ENCODE data around the gene HNF1A. TPM values are rescaled to one million over a fixed set of nuclear protein-coding genes. Genes with fewer than 3 reads are reported as not detected.
"Not testable (repeated sequence)": the region's sequence is repeated elsewhere in the genome, so short reads cannot be mapped to it uniquely, and the experiment has no call there.

Gene HNF1A
- total and polyA plus RNA-seq, 2 donors (not counting 1 experiment from before 2014, with no cell fraction given), result not detected

DNA sequence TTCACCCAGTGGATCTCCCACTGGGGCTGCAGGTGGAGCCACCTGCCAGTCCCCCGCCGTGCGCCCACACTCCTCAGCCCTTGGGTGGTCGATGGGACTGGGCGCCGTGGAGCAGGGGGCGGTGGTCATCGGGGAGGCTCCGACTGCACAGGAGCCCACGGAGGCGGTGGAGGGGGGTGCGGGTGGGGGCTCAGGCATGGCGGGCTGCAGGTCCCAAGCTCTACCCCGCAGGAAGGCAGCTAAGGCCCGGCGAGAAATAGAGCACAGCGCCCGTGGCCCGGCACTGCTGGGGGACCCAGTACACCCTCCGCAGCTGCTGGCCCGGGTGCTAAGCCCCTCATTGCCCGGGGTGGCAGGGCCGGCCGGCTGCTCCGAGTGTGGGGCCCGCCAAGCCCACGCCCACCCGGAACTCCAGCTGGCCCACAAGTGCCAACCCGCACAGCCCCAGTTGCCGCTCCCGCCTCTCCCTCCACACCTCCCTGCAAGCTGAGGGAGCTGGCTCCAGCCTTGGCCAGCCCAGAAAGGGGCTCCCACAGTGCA, 28.0 kb upstream of the HNF1A start:
- POLR2A ChIA-PET; H3K9me3 ChIP-seq (ENCODE audit: control extremely low read depth in 1 of 3, control insufficient read depth in 2 of 3, insufficient read depth in 1 of 3, low read length in 2 of 3); DNase-seq; H3K27ac Mint-ChIP-seq; H3K27ac ChIP-seq (ENCODE audit: low read length in 2 of 2); ATAC-seq (ENCODE audit: low read depth); H4K20me1 ChIP-seq (ENCODE audit: control insufficient read depth, insufficient read depth, low read length, poor library complexity, severe bottlenecking); H3K79me2 ChIP-seq (ENCODE audit: control insufficient read depth, insufficient read depth, low read length); H3K4me1 Mint-ChIP-seq; H3K4me2 ChIP-seq (replicated peaks; ENCODE audit: low read depth, low read length, poor library complexity, severe bottlenecking); H2AFZ ChIP-seq (ENCODE audit: insufficient read depth, low read depth, low read length, poor library complexity, severe bottlenecking); H3K27me3 ChIP-seq (replicated peaks in 1 of 4; ENCODE audit: control extremely low read depth in 1 of 4, control insufficient read depth in 3 of 4, insufficient read depth in 4 of 4, low read length in 3 of 4); CTCF ChIA-PET; H3K27me3 Mint-ChIP-seq; intact Hi-C loops (cut with micrococcal nuclease); H3K4me1 ChIP-seq (ENCODE audit: control insufficient read depth in 2 of 2, insufficient read depth in 2 of 2, low read length in 2 of 2); H3K9me3 Mint-ChIP-seq (ENCODE audit: insufficient read depth); H3K9ac ChIP-seq (ENCODE audit: low read length); H3K4me3 ChIP-seq (ENCODE audit: control extremely low read depth in 1 of 5, extremely low read depth in 1 of 5, insufficient read depth in 1 of 5, low read depth in 2 of 5, low read length in 4 of 5); H3K36me3 ChIP-seq (replicated peaks in 1 of 2; ENCODE audit: control extremely low read depth in 1 of 2, control insufficient read depth in 1 of 2, extremely low read depth in 1 of 2, insufficient read depth in 2 of 2, low read length in 1 of 2); H3K4me3 Mint-ChIP-seq: not testable (repeated sequence)
- 98% methylated on average over 28 of the region's 31 CpGs for WGBS (ENCODE audit: insufficient coverage)

DNA sequence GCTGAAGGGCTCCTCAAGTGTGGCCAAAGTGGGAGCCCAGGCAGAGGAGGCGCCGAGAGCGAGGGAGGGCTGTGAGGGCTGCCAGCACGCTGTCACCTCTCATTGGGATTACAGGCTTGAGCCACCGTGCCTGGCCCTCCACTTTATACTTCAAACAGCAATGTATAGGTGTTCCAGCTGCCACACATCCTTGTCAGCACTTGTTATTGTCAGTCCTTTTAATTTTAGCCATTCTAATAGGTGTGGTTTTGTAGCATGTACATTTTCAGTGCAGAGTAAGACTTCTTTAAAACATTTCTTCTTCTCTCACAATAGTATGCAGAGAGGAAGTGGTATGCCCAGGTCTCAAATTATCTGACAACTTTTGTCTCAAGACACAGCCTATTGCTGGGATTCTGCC, 27.5 kb upstream of the HNF1A start:
- Histone ChIP-seq H3K4me3 (ENCODE audit: control extremely low read depth in 1 of 5, extremely low read depth in 1 of 5, insufficient read depth in 1 of 5, low read depth in 2 of 5, low read length in 4 of 5) (no peak overlapping the region), H3K27me3 (replicated peaks in 1 of 4; ENCODE audit: control extremely low read depth in 1 of 4, control insufficient read depth in 3 of 4, insufficient read depth in 4 of 4, low read length in 3 of 4) (peaks cover 0 to 2% (median 0%) of the 10 kb centered on the region in 4 experiments), H3K4me1 (ENCODE audit: control insufficient read depth in 2 of 2, insufficient read depth in 2 of 2, low read length in 2 of 2) (no peaks in the 10 kb centered on the region), H4K20me1 (ENCODE audit: control insufficient read depth, insufficient read depth, low read length, poor library complexity, severe bottlenecking) (no peaks in the 10 kb centered on the region), H3K4me2 (replicated peaks; ENCODE audit: low read depth, low read length, poor library complexity, severe bottlenecking) (no peak overlapping the region), H3K9me3 (ENCODE audit: control extremely low read depth in 1 of 3, control insufficient read depth in 2 of 3, insufficient read depth in 1 of 3, low read length in 2 of 3) (peaks cover 0 to 10% (median 0%) of the 10 kb centered on the region in 3 donors), H3K36me3 (replicated peaks in 1 of 2; ENCODE audit: control extremely low read depth in 1 of 2, control insufficient read depth in 1 of 2, extremely low read depth in 1 of 2, insufficient read depth in 2 of 2, low read length in 1 of 2) (no peaks in the 10 kb centered on the region), H2AFZ (ENCODE audit: insufficient read depth, low read depth, low read length, poor library complexity, severe bottlenecking) (no peak overlapping the region), H3K27ac (ENCODE audit: low read length in 2 of 2) (no peak overlapping the region), H3K79me2 (ENCODE audit: control insufficient read depth, insufficient read depth, low read length) (no peaks in the 10 kb centered on the region), H3K9ac (ENCODE audit: low read length) (no peak overlapping the region)
- DNase-seq, result no peak
- intact Hi-C loops (cut with micrococcal nuclease), result no loop called here
- CTCF ChIA-PET, result no interaction called here
- 83% methylated on average over 3 of the region's 5 CpGs for WGBS (ENCODE audit: insufficient coverage)
- H3K27ac Mint-ChIP-seq, result no peak overlapping the region
- POLR2A ChIA-PET, result no interaction called here
- no peaks in the 10 kb centered on the region for H3K9me3 Mint-ChIP-seq (ENCODE audit: insufficient read depth)
- H3K4me3 Mint-ChIP-seq, result no peak overlapping the region
- peaks cover 4% of the 10 kb centered on the region for H3K27me3 Mint-ChIP-seq
- ATAC-seq (ENCODE audit: low read depth), result no peak
- no peaks in the 10 kb centered on the region for H3K4me1 Mint-ChIP-seq
- TF ChIP-seq EZH2 (IDR thresholded peaks at IDR 0.05; ENCODE audit: borderline replicate concordance, insufficient read depth, low read depth, low read length, poor library complexity, severe bottlenecking) (no peak), CTCF (IDR thresholded peaks at IDR 0.05) (no peak)
